Keratinocyte (primary cell): ENCODE measurements around the gene POLDIP2.

Experiments used
- EZH2 ChIP-seq: IDR thresholded peaks from one replicate; pipeline ENCODE4 v1.6.1; 2012; ENCODE audit warnings: inconsistent platforms, mild to moderate bottlenecking, low read length, moderate library complexity
- TF ChIP-seq, protein P1 (sequence below), 3 experiments: IDR thresholded peaks in 1 of 3; conservative IDR thresholded peaks in 1 of 3; optimal IDR thresholded peaks in 1 of 3; 2 replicates in 2 of 3; 3 replicates in 1 of 3; pipeline versions ENCODE3 to v1.5.1; 2011; ENCODE audit warnings: low read length in 3 of 3, mild to moderate bottlenecking in 3 of 3, moderate library complexity in 2 of 3, control low read depth in 1 of 3, inconsistent platforms in 1 of 3; ENCODE audit not compliant: insufficient read depth in 2 of 3; ENCODE audit errors: extremely low read depth in 1 of 3

DNA sequence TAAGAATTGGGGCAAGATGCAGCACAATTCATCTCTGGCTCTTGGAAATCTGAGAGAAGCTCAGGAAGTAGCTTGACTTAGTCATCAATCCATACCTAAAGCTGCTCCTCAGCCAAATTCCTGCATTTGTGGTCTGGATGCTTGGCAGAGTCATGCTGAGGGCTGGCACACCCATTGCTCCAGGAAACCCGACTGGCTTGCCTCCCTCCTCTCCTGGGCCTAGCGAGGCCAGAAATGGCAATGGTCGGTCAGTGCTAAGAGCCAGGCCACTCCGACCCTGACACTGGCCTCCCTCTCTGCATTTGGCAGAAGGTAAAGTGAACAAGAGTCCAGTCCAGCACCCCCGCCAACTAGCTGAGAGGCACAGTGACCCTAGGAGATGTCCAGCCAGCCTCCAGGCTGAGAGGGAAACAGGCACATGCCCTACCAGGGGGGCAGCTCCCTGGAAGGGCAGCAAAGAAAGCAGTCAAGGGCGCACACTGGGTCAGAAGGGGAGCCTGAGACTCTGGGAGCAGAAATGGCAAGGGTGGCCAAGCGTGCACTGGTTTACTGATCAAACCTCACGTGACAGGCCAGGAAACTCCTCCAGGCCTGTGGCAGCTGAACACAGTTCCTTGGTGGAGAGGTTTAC, 10.0 kb downstream of the POLDIP2 start:
- TF ChIP-seq, protein P1, sequence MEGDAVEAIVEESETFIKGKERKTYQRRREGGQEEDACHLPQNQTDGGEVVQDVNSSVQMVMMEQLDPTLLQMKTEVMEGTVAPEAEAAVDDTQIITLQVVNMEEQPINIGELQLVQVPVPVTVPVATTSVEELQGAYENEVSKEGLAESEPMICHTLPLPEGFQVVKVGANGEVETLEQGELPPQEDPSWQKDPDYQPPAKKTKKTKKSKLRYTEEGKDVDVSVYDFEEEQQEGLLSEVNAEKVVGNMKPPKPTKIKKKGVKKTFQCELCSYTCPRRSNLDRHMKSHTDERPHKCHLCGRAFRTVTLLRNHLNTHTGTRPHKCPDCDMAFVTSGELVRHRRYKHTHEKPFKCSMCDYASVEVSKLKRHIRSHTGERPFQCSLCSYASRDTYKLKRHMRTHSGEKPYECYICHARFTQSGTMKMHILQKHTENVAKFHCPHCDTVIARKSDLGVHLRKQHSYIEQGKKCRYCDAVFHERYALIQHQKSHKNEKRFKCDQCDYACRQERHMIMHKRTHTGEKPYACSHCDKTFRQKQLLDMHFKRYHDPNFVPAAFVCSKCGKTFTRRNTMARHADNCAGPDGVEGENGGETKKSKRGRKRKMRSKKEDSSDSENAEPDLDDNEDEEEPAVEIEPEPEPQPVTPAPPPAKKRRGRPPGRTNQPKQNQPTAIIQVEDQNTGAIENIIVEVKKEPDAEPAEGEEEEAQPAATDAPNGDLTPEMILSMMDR (optimal IDR thresholded peaks at IDR 0.05 in 1 of 3, IDR thresholded peaks at IDR 0.05 in 1 of 3, conservative IDR thresholded peaks at IDR 0.05 in 1 of 3; ENCODE audit: extremely low read depth in 1 of 3, insufficient read depth in 2 of 3, low read length in 3 of 3): no peak
- TF ChIP-seq EZH2: no peak
